B cell (primary cell): ENCODE data around the gene XPO4.

Source experiments
- EZH2 ChIP-seq: IDR thresholded peaks from 2 replicates; pipeline ENCODE4 v1.6.1; 2012; ENCODE audit warnings: borderline replicate concordance, low read depth, mild to moderate bottlenecking, moderate library complexity, low read length; ENCODE audit not compliant: insufficient read depth, poor library complexity, severe bottlenecking
- TF ChIP-seq, protein P1 (sequence below): fragments of 200-600 bp; IDR thresholded peaks from one replicate; pipeline ENCODE4 v1.8.0; 2022; ENCODE audit warnings: antibody characterized with exemption, mild to moderate bottlenecking

DNA sequence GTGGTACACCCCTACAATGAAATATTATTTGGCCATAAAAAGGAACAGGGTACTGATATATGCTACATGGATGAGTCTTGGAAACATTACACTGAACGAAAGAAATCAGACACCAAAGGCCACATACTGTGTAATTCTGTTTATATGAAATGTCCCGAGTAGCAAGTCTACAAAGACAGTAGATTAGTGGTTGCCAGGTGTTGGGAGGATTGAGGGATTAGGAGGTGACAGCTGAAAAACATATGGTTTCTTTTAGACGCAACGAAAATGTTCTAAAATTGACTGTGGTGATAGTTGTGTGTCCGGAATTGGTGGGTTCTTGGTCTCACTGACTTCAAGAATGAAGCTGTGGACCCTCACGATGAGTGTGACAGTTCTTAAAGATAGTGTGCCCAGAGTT, 163.9 kb downstream of the XPO4 start:
- TF ChIP-seq, protein P1, sequence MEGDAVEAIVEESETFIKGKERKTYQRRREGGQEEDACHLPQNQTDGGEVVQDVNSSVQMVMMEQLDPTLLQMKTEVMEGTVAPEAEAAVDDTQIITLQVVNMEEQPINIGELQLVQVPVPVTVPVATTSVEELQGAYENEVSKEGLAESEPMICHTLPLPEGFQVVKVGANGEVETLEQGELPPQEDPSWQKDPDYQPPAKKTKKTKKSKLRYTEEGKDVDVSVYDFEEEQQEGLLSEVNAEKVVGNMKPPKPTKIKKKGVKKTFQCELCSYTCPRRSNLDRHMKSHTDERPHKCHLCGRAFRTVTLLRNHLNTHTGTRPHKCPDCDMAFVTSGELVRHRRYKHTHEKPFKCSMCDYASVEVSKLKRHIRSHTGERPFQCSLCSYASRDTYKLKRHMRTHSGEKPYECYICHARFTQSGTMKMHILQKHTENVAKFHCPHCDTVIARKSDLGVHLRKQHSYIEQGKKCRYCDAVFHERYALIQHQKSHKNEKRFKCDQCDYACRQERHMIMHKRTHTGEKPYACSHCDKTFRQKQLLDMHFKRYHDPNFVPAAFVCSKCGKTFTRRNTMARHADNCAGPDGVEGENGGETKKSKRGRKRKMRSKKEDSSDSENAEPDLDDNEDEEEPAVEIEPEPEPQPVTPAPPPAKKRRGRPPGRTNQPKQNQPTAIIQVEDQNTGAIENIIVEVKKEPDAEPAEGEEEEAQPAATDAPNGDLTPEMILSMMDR, result no peak
- no peak for TF ChIP-seq EZH2
